HCT116 (cell line): ENCODE results near the gene SPTB. TPM values are rescaled to one million over a fixed set of nuclear protein-coding genes. Genes with fewer than 3 reads are reported as not detected.

Experiments
- ATAC-seq: fragments of 200-7000 bp; cut with Tn5 transposase; 2 replicates; pipeline ENCODE4 v1.9.1; 2020; ENCODE audit warnings: mild to moderate bottlenecking, moderate library complexity
- BruUV-seq: library from RNA; stranded (reverse); fragments of 400-500 nt; replicated peaks from 2 replicates; lab custom pipeline; 2021; lab: Mats Ljungman, UMichigan
- CTCF ChIA-PET: fragments of 300-600 bp; sonication (Branson Sonifier 250); formaldehyde crosslinking; loops from one replicate; lab custom pipeline; 2021; ENCODE audit warnings: antibody characterized with exemption; lab: Charles Lee
- POLR2A ChIA-PET: fragments of 300-600, 350-600 bp; sonication (Branson Sonifier 250); formaldehyde crosslinking; loops from one replicate; lab custom pipeline; 2021; ENCODE audit warnings: antibody characterized with exemption; lab: Charles Lee
- RAD21 ChIA-PET, 2 experiments: fragments of 300-600 bp; sonication (Branson Sonifier 250); formaldehyde crosslinking; loops; one replicate each; lab custom pipeline; 2023; ENCODE audit warnings: low total read pairs in 2 of 2; ENCODE audit not compliant: uncharacterized antibody in 2 of 2, unreplicated experiment in 2 of 2, low non-redundant PET in 1 of 2; lab: Charles Lee
- DNase-seq: peaks from one replicate; pipeline ENCODE4 v3.0.0-alpha.2; 2010; ENCODE audit warnings: low read depth, low spot score
- H2AFZ ChIP-seq: fragments of 200-600 bp; shearing (Covaris generic), sonication (generic); 2 replicates; pipeline ENCODE4 v1.6.1; 2017; ENCODE audit warnings: low read depth, mixed run types, mixed read lengths, antibody characterized with exemption, low read length; ENCODE audit not compliant: poor library complexity, severe bottlenecking
- H3K27ac ChIP-seq: 2 replicates; pipeline ENCODE4 v1.5.1; 2012; ENCODE audit warnings: low read depth, low read length
- H3K27me3 ChIP-seq: fragments of 200-600 bp; sonication (generic); 2 replicates; pipeline ENCODE4 v1.6.1; 2016; ENCODE audit warnings: mixed run types, low read length, mixed read lengths; ENCODE audit not compliant: insufficient read depth
- H3K36me3 ChIP-seq, 2 experiments: fragments of 200-500 bp in 1 of 2; fragments of 200-600 bp in 1 of 2; sonication (Bioruptor generic) in 1 of 2; sonication (generic) in 1 of 2; 2 replicates each; pipeline versions ENCODE4 v1.5.1 to v1.6.1; 2014 to 2016; ENCODE audit warnings: low read length in 2 of 2, inconsistent platforms in 1 of 2, mixed read lengths in 1 of 2, mixed run types in 1 of 2; ENCODE audit not compliant: insufficient read depth in 2 of 2, control insufficient read depth in 1 of 2
- H3K4me1 ChIP-seq, 2 experiments: fragments of 200-600 bp in 1 of 2; sonication (generic) in 1 of 2; 2 replicates each; pipeline versions ENCODE4 v1.5.1 to v1.6.1; 2012 to 2017; ENCODE audit warnings: low read length in 2 of 2, inconsistent platforms in 1 of 2, mild to moderate bottlenecking in 1 of 2, mixed read lengths in 1 of 2, mixed run types in 1 of 2, moderate library complexity in 1 of 2; ENCODE audit not compliant: insufficient read depth in 2 of 2, control insufficient read depth in 1 of 2
- H3K4me2 ChIP-seq: fragments of 200-600 bp; sonication (generic); 2 replicates; pipeline ENCODE4 v1.6.1; 2017; ENCODE audit warnings: mixed run types, low read length, mixed read lengths
- H3K4me3 ChIP-seq, 2 experiments: fragments of 200-600 bp in 1 of 2; sonication (generic) in 1 of 2; replicated peaks in 1 of 2; 2 replicates each; pipeline ENCODE4 v1.5.1; 2011 to 2016; ENCODE audit warnings: low read length in 2 of 2, control low read depth in 1 of 2, low read depth in 1 of 2, mild to moderate bottlenecking in 1 of 2, mixed read lengths in 1 of 2, mixed run types in 1 of 2
- H3K79me2 ChIP-seq: fragments of 200-600 bp; sonication (generic); 2 replicates; pipeline ENCODE4 v1.6.1; 2017; ENCODE audit warnings: mild to moderate bottlenecking, mixed run types, low read length, moderate library complexity, mixed read lengths; ENCODE audit not compliant: insufficient read depth
- H3K9ac ChIP-seq: fragments of 200-600 bp; sonication (generic); 2 replicates; pipeline ENCODE4 v1.6.1; 2016; ENCODE audit warnings: low read length, mixed read lengths
- H3K9me2 ChIP-seq: fragments of 200-600 bp; sonication (generic), shearing (Covaris generic); 2 replicates; pipeline ENCODE4 v1.6.1; 2017; ENCODE audit warnings: mixed run types, mild to moderate bottlenecking, moderate library complexity; ENCODE audit not compliant: insufficient read depth
- H3K9me3 ChIP-seq, 2 experiments: fragments of 200-500 bp in 1 of 2; fragments of 200-600 bp in 1 of 2; sonication (Bioruptor generic) in 1 of 2; sonication (generic) in 1 of 2; 2 replicates each; pipeline ENCODE4 v1.6.1; 2014 to 2017; ENCODE audit warnings: low read length in 2 of 2, mixed read lengths in 2 of 2, inconsistent platforms in 1 of 2, low read depth in 1 of 2, mild to moderate bottlenecking in 1 of 2, mixed run types in 1 of 2, moderate library complexity in 1 of 2; ENCODE audit not compliant: control insufficient read depth in 1 of 2, insufficient read depth in 1 of 2
- H4K20me1 ChIP-seq: fragments of 200-600 bp; sonication (generic), shearing (Covaris generic); 2 replicates; pipeline ENCODE4 v1.6.1; 2017; ENCODE audit warnings: mixed run types, mild to moderate bottlenecking, moderate library complexity; ENCODE audit not compliant: insufficient read depth
- ATF3 ChIP-seq: IDR thresholded peaks from 2 replicates; pipeline ENCODE4 v1.6.1; 2012
- CEBPB ChIP-seq: IDR thresholded peaks from 2 replicates; pipeline ENCODE4 v1.6.1; 2012; ENCODE audit warnings: low read depth
- POLR2AphosphoS5 ChIP-seq: IDR thresholded peaks from 2 replicates; pipeline ENCODE4 v1.6.1; 2011; ENCODE audit warnings: mild to moderate bottlenecking, low read depth, low read length, moderate library complexity
- REST ChIP-seq: IDR thresholded peaks from 2 replicates; pipeline ENCODE4 v1.6.1; 2012; ENCODE audit warnings: low read depth
- SP1 ChIP-seq: IDR thresholded peaks from 2 replicates; pipeline ENCODE4 v1.6.1; 2012; ENCODE audit warnings: low read depth
- SRF ChIP-seq: IDR thresholded peaks from 2 replicates; pipeline ENCODE4 v1.6.1; 2012; ENCODE audit warnings: low read depth
- TCF7L2 ChIP-seq: IDR thresholded peaks from 2 replicates; pipeline ENCODE4 v1.7.0; 2011; ENCODE audit warnings: borderline replicate concordance, inconsistent platforms; ENCODE audit not compliant: insufficient read depth, insufficient read length; ENCODE audit errors: extremely low read depth
- ZBTB33 ChIP-seq: IDR thresholded peaks from 2 replicates; pipeline ENCODE4 v1.6.1; 2011; ENCODE audit warnings: mild to moderate bottlenecking, low read length, moderate library complexity; ENCODE audit not compliant: insufficient replicate concordance; ENCODE audit errors: extremely low read depth
- ZFX ChIP-seq: fragments of 450-650 bp; IDR thresholded peaks from 2 replicates; pipeline ENCODE4 v1.6.1; 2017
- intact Hi-C: fragments of 100-400 bp; cut with micrococcal nuclease; formaldehyde crosslinking; loops from 2 replicates; pipeline ENCODE4 v1.10.0; 2022
- total RNA-seq: library from RNA; stranded (reverse); gene quantifications from one replicate; pipeline ENCODE4 v1.2.1, GENCODE V29; 2021; ENCODE audit not compliant: unreplicated experiment

SPTB gene
- total RNA-seq, 1 experiment from 2014 or later: 4.2 TPM

GRCh38 chr14:64741200-64741599 lies 138.5 kb downstream of the SPTB start:
- intact Hi-C loops: no loop called here
- ChIA-PET RAD21 (no interaction called here), CTCF (no interaction called here), POLR2A (no interaction called here)
- Histone ChIP-seq H4K20me1 (no peaks in the 10 kb centered on the region), H3K27ac (no peak overlapping the region), H3K4me2 (no peak overlapping the region), H3K4me3 (no peak overlapping the region), H3K27me3 (no peaks in the 10 kb centered on the region), H3K9ac (no peak overlapping the region), H3K4me1 (no peaks in the 10 kb centered on the region), H3K9me3 (no peaks in the 10 kb centered on the region), H3K9me2 (no peaks in the 10 kb centered on the region), H2AFZ (no peak overlapping the region), H3K36me3 (peaks cover 24 to 39% of the 10 kb centered on the region in 2 experiments), H3K79me2 (no peaks in the 10 kb centered on the region)
- TF ChIP-seq POLR2AphosphoS5 (no peak), SP1 (no peak), SRF (no peak), ZFX (no peak), ZBTB33 (no peak), REST (no peak), CEBPB (no peak), ATF3 (no peak), TCF7L2 (no peak)
- ATAC-seq: no peak
- BruUV-seq: no TSS peak
- no peak for DNase-seq
